Activated CD8-positive, alpha-beta memory T cell treated with anti-CD3 and anti-CD28 coated beads for 36 hours (primary cell): ENCODE measurements around the gene CRAMP1. TPM values are rescaled to one million over a fixed set of nuclear protein-coding genes. Genes with fewer than 3 reads are reported as not detected.

Experiments
- CTCF ChIA-PET: fragments of 350-600 bp; sonication (Branson Sonifier 250); formaldehyde crosslinking; loops from one replicate; lab custom pipeline; 2021; ENCODE audit warnings: antibody characterized with exemption; lab: Charles Lee
- POLR2A ChIA-PET: fragments of 350-600 bp; sonication (Branson Sonifier 250); formaldehyde crosslinking; loops from one replicate; lab custom pipeline; 2021; ENCODE audit warnings: antibody characterized with exemption; lab: Charles Lee
- total RNA-seq, 2 experiments: library from RNA; stranded (reverse); gene quantifications; one replicate each; pipeline ENCODE4 v1.2.3, GENCODE V29; 2021

CRAMP1 gene
- total RNA-seq, 2 experiments from 2014 or later: 23.6 to 24.3 TPM

DNA sequence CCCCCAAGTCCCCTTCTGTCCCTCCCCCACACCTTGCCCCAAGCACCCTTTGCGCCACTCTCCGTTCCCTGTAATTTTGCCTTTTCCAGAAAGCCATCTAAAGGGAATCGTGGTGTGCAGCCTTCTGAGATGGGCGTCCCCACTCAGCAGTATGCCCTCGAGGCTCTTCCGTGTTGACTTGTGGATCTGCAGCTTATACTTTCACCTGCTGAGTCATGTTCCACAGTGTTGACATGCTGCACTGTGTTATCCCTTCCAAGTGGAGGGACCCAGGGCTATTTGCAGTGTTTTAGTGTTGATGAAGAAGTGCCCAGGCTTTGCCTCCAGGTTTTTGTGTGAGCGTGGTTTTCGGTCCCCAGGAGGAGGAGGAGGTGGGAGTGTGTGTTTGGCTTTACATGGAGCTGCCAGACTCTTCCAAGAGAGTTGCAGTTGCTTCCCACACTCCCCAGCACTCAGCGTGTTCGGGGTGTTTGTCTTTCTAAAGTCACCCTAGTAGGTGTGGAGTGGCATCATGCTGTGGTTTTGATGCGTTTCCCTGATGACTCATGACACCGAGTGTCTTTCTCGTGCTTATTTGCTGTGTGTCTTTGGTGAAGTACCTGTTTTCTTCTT, 33.9 kb downstream of the CRAMP1 start:
- ChIA-PET POLR2A (no interaction called here), CTCF (no interaction called here)

DNA sequence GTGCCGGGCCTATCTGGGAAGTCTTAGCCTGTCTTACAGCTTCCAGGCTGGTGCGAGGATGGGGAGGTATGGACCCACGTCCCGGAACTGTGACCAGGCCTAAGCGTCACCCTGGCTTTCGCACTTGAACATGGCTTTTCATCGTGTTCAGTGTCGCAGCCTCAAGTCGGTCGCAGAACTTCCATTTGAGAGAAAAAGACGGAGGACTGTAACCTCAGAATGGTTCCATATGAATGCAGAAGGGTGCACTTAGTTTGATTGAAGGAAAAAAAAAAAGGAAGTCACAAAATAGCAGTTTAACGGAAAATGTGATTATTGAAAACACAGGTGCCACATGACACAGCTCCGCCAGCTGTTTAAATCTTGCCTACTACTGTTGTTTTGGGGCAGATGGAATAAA, 35.7 kb downstream of the CRAMP1 start:
- ChIA-PET CTCF (no interaction called here), POLR2A (interaction anchor here (0.6 kb wide), 1 partner anchor 651 kb away, joined by 6 read pairs; no protein-coding TSS in a partner anchor)

DNA sequence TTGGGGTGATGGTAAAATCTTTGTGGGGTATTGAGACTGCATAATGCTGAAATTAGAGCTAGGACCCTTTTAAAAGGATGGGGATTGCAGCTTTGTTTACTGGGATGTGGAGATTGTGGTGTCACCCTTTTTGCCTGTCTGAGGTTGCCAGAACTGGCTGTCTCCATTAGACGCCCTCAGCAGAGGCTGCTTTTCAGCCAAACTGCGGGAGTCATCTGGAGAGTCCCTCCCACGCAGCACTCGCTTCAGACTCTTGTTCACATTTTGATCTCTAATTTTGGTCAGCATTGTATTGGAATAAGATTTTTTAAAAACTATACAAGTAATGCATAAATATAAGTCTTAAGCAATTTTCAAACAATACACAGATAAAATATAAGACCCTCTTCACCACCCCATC, 38.0 kb downstream of the CRAMP1 start:
- CTCF ChIA-PET: no interaction called here
- POLR2A ChIA-PET: no interaction called here

DNA sequence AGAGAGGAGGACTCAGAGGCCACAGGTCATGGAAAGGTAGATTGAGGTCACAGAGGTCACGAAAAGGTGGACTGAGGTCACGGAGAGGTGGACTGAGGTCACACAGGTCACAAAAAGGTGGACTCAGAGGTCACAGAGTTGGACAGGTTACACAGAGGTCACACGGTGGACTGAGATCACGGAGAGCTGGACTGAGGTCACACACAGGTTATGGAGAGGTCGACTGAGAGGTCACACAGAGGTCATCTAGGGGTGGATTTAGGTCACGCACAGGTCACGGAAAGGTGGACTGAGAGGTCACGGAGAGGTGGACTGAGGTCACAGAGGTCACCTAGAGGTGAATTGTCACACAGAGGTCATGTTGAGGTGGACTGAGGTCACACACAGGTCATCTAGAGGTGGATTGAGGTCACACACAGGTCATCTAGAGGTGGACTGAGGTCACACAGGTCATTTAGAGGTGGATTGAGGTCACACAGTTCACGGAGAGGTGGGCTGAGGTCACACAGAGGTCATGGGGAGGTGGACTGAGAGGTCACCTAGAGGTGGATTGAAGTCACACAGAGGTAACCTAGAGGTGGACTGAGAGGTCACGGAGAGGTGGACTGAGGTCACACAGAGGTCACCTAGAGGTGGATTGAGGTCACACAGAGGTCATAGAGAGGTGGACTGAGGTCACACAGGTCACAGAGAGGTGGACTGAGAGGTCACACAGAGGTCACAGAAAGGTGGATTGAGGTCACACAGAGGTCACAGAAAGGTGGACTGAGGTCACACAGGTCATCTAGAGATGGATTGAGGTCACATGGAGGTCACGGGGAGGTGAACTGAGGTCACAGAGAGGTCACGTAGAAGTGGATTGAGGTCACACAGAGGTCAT, 39.2 kb downstream of the CRAMP1 start:
- ChIA-PET POLR2A (no interaction called here), CTCF (no interaction called here)

DNA sequence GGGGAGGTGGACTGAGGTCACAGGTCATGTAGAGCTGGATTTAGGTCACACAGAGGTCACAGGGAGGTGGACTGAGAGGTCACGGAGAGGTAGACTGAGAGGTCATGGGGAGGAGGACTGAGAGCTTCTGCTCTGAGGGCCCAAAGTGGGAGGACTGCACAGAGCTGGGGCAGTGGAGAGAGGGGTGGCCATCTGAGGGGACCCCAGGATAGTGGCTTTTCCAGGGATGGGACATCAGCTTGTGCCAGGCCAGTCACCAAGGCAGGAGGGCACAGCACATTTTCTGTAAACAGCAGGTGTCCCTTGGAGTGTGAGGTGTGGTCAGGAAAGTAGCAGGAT, 39.8 kb downstream of the CRAMP1 start:
- CTCF ChIA-PET: no interaction called here
- POLR2A ChIA-PET: no interaction called here

DNA sequence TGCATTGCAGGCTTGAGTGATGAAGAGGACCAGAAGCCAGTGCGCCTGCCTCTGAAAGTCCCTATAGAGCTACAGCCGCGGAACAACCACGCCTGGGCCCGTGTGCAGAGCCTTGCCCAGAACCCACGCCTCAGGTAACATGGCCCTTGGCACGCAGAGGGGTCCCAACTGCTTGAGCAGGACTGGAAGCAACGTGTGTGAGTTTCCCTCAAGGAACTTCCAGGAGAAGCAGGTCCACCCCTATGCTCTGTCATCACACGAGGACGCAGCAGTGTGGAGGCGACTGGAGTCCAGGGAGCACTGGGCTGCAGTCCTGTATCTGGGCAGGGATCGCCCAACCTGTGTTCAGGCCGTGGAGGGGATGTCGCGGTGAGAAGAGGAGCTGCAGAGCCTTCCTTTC, 40.9 kb downstream of the CRAMP1 start:
- CTCF ChIA-PET: interaction anchor here (0.7 kb wide), 1 partner anchor 44 kb away, joined by 3 read pairs; no protein-coding TSS in a partner anchor
- POLR2A ChIA-PET: no interaction called here

DNA sequence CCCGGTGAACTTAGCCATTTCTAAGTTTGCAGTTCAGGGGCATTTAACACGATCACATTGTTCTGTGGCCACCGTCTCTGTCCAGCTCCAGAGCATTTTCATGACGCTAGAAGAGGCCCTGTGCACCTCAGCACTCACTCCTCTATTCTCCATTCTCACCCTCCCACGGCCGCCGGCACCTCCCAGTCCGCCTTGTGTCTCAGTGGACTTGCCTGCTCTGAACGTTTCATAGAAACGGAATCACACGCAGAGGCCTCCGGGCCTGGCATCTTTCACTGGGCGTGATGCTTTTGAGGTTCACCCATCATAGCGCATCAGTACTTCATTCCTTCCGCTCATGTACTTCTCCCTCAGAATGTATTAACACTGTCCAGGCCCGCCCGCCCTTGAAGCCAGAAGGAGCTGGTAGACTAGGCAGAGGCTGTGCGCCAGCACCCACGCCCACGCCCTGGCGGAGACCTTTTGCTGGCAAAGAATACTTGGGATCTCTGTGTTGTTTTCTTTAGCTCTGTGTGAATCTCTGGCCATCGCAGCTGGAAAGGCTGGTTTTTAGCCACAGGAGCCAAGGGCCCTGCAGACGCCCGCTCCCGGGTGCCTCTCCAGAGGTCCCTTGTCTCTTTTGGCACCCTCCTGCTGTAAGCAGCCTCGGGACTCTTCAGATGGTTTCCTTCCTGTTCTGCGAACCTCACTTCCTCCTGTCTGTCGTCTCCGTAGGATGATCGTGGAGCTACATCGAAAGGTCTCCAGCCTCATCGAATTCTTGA, 42.5 kb downstream of the CRAMP1 start:
- POLR2A ChIA-PET: no interaction called here
- CTCF ChIA-PET: interaction anchor here (0.7 kb wide), 1 partner anchor 17 kb away, joined by 3 read pairs; no protein-coding TSS in a partner anchor

DNA sequence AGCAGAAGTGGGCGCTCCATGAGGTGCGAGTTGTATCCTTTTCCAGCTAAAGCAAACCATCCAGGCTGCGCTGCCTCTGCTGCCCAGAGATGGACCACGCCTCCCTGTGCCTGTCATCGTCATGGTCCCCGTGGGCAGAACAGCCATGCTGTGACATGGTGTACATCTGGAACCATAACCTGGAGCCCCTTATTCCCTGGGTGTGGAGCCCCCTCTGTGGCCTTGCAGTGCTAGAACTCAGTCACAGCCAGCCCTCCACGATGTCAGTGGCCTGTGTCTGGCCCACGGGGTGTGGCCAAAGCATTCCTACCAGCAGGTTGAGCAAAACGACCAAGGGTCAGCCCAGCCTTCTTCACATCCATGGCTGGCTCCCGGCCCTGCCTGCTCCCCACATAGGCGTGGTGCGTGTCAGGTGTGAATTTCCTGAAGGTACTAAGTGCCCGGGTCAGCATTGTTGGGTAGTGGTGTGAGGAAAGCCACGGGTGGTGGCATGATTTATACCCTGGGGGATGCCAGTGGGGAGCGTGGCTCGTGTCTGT, 43.2 kb downstream of the CRAMP1 start:
- ChIA-PET POLR2A (no interaction called here), CTCF (no interaction called here)

DNA sequence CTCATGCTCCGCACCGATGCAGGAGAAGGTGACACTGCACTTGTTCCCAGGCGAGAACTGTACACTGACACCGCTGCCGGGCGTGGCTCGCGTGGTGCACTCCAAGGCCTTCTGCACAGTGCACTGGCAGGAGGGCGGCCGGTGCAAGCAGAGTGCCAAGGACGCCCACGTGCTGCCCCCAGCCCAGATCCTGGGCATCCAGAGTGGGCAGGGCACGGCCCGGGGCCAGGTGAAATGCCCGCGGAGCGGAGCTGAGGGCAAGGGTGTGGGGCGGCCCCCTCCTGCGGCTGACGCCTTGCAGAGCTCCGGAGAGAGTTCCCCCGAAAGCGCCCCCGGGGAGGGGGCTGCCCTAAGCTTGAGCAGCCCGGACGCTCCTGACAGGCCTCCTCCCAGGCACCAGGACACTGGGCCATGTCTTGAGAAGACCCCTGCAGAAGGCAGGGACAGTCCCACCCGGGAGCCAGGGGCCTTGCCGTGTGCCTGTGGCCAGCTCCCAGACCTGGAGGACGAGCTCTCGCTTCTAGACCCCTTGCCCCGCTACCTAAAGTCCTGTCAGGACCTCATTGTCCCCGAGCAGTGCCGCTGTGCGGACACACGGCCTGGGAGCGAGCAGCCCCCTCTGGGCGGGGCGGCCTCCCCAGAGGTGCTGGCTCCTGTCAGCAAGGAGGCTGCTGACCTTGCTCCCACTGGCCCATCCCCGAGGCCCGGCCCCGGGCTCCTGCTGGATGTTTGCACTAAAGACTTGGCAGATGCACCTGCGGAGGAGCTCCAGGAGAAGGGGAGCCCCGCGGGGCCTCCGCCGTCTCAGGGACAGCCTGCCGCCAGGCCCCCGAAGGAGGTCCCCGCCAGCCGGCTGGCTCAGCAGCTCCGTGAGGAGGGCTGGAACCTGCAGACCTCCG, 44.0 kb downstream of the CRAMP1 start:
- ChIA-PET POLR2A (no interaction called here), CTCF (no interaction called here)

DNA sequence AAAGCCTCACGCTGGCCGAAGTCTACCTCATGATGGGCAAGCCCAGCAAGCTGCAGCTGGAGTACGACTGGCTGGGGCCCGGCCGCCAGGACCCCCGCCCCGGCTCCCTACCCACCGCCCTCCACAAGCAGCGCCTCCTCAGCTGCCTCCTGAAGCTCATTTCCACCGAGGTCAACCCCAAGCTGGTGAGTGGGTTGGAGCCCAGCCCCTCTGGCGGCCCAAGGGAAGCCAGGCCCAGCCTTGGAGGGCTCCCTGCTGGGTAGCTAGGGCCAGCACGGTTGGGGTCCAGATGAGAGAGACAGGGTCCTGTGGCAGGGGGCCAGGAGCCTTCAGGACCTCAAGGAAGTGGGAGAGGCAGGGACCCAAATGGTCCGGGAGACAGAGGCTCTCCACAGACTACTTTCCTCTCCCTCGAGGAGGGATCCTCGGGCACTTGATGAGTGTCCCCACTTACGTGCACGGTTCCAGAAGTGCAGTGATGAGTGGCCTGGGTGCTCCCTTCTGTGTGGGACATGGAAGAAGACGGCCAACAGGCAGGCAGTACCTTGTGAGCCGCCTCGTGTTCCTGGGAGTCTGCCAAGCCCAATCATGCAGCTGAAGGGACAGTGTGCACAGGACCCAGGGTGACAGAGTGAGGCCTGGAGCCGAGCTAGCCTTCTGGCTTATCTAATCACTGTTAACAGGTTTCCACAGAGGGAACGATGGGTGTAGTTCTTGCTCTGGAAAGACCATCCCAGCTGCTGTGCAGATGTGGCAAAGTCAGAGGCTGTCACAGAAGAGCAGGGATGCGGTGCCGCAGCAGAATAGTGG, 44.9 kb downstream of the CRAMP1 start:
- CTCF ChIA-PET: no interaction called here
- POLR2A ChIA-PET: no interaction called here

DNA sequence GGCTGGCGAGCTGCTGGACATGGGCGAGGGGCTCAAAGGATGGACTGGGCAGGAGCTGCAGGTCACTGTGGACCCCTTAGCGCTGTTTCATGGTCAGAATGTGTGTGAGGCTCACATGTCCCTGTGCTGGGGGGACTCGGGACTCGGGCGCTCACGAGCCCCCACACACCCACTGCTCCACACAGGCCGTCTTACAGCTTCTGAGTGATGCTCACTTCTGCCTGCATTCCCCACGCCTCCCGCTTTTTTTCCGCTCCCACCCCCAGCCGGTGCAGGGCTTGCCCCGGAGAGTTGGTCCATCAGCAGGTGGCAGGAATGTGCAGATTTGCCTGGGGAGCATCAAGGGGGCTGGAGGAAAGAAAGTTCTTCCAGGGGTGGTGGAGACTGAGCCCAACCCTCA, 45.7 kb downstream of the CRAMP1 start:
- POLR2A ChIA-PET: no interaction called here
- CTCF ChIA-PET: no interaction called here

DNA sequence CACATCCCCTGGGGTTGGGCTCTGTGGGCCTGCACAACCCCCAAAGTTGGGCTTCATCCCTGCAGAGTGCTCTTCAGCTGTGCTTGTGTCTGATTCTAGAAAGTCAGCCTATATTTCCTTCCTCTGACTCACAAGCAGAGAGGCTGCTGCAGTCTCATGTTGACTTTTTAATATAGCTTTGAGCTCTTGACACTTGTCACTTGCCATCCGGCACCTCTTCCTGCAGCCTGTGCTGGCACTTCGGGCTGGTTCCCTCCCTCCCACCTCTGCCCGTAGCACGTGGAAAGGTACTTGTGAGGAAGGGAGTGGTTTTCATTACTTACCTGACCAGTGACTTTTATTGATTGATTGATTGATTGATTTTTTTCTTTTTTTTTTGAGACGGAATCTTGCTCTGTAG, 46.9 kb downstream of the CRAMP1 start:
- ChIA-PET POLR2A (no interaction called here), CTCF (no interaction called here)

DNA sequence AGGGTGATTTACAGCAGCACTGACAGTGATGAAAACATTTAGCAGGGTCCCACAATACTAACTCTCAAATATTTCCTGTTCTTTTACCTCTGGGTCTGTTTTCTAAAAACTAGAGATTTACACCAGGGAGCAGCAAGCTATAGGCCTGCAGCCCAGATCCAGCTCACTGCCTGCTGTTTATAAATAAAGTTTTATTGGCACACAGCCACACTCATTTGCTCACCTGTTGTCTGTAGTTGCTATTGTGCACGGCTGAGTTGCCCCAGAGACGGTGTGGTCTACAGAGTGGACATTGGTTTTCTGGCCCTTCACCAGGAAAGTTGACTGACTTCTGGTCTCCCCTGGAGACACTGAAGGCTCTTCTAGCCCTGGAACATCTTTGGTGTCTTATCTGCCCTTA, 49.7 kb downstream of the CRAMP1 start:
- POLR2A ChIA-PET: no interaction called here
- CTCF ChIA-PET: no interaction called here

DNA sequence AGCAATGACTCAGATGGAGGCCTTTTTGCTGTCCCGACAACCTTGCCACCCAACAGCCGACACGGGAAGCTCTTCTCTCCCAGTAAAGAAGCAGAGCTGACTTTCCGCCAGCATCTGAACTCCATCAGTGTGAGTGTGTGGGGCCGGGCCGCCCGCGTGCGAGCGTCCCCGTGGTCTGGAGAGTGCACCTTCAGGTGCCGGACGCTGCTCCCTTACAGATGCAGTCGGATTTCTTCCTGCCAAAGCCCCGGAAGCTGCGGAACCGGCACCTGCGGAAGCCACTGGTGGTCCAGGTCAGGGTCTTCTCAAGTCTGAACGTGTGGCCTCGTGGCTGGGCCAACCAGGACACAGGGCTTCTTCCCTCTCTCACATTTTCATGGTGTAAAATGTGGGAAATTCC, 50.4 kb downstream of the CRAMP1 start:
- CTCF ChIA-PET: no interaction called here
- POLR2A ChIA-PET: no interaction called here

DNA sequence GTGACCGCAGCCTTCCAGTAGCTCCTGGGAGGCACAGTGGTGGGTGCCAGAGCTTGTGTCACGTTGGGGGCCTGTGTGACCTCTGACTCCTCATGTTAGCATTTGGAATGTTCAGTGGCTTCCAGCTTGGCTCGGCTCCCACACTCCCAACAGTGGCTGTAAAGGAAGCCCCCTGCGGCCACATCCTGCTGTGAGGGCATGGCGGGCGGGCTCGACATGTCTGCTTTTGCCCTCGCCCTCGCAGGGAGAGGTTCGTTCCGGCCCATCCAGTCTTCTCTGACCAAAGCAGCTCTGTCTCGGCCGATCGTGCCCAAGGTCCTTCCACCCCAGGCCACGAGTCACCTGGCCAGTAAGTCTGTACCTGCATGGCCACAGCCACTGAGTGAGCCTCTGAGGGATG, 53.7 kb downstream of the CRAMP1 start:
- CTCF ChIA-PET: no interaction called here
- POLR2A ChIA-PET: no interaction called here

DNA sequence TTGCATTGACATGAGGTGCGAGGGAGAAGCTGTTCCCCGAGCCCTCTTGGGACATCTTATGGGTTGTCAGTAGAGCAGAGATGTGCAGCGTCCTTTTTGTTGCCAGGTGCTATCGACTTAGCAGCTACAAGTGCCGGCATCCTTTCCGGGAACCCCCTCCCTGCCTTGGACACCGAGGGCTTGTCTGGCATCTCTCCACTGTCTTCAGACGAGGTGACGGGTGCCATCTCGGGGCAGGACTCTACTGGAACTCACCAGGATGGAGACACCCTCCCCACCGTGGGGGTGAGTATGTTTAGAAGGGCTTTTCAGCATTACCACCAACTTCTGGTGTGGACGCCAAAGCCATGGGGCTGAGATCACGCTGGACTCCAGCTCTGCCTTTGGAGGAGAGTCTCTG, 54.2 kb downstream of the CRAMP1 start:
- ChIA-PET POLR2A (no interaction called here), CTCF (no interaction called here)

DNA sequence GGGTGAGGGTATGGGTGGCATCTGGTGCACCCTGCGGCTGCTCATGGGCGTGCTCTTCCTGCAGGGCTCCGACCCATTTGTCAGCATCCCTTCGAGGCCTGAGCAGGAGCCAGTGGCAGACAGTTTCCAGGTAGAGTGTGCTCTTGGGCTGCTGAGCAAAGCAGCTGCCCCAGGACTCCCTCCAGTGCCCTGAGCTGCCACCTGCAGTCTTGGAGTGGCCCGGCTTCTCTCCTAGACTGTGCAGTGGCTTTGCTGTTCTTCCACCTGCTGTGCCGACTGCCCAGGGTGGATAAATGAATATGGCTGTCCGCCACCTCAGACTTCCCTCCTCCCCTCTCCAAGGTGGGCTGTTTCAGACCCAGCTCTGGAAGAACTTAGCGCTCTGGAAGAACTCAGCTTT, 55.1 kb downstream of the CRAMP1 start:
- ChIA-PET POLR2A (no interaction called here), CTCF (no interaction called here)

DNA sequence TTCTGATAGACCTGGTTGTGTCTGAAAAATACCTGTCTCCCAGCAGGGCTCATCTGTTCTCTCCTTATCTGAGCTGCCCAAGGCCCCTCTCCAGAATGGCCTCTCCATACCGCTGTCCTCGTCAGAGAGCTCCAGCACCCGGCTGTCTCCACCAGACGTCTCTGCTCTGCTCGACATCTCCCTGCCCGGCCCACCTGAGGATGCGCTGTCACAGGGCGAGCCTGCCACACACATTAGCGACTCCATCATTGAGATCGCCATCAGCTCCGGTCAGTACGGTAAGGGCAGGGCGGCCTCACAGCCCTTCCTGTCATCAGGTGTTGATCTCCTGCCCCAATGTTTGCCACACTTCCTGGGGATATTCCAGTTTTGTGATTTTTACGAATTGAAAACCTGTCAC, 55.8 kb downstream of the CRAMP1 start:
- CTCF ChIA-PET: no interaction called here

More for the DNA sequence above, 55.8 kb downstream of the CRAMP1 start:
- POLR2A ChIA-PET: no interaction called here
